PFSK-1 (cell line): ENCODE results near the gene SSH2.

ENCODE experiments used
- FOXP2 ChIP-seq: optimal IDR thresholded peaks from 2 replicates; pipeline ENCODE3; 2011; ENCODE audit warnings: borderline replicate concordance, control low read depth, inconsistent platforms; ENCODE audit not compliant: insufficient read depth; ENCODE audit errors: extremely low read length, extremely low read depth
- POLR2AphosphoS5 ChIP-seq: IDR thresholded peaks from 2 replicates; pipeline ENCODE4 v1.6.1; 2012; ENCODE audit warnings: low read depth, mild to moderate bottlenecking, control low read depth, low read length, moderate library complexity
- SIN3A ChIP-seq: IDR thresholded peaks from 2 replicates; pipeline ENCODE4 v1.6.1; 2012; ENCODE audit warnings: mild to moderate bottlenecking, low read length, moderate library complexity, borderline replicate concordance; ENCODE audit not compliant: insufficient read depth
- TAF1 ChIP-seq: IDR thresholded peaks from 2 replicates; pipeline ENCODE4 v1.6.1; 2012; ENCODE audit warnings: low read length, control low read depth, borderline replicate concordance; ENCODE audit not compliant: insufficient read depth
- TF ChIP-seq, protein P1 (sequence below), 2 experiments: IDR thresholded peaks; 2 replicates each; pipeline versions ENCODE4 v1.6.1 to v1.8.0; 2011 to 2012; ENCODE audit warnings: low read depth in 2 of 2, low read length in 2 of 2, control low read depth in 1 of 2, inconsistent platforms in 1 of 2, mild to moderate bottlenecking in 1 of 2, moderate library complexity in 1 of 2; ENCODE audit not compliant: insufficient read depth in 1 of 2

The SSH2 gene

DNA sequence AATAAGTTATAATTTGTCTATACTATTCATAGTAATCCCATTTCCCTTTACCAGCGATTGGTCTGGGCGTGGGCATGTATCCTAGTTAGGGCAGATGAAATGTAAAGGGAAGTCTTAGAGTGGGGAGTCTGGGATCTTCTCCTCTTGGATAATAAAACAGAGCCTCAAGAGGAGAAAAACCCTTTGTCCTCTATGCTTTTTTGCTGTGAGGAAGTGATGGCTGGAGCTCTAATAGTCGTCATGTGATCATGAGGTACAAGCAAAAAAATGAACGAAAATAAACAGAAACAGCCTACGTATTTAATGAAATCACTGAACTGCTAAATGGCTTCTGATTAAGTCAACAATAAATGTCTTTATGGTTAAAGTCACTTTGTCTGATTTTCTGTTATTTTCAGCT lies 38.2 kb upstream of the SSH2 start:
- TF ChIP-seq SIN3A (no peak), TAF1 (no peak), POLR2AphosphoS5 (no peak), FOXP2 (no peak)
- TF ChIP-seq, protein P1, sequence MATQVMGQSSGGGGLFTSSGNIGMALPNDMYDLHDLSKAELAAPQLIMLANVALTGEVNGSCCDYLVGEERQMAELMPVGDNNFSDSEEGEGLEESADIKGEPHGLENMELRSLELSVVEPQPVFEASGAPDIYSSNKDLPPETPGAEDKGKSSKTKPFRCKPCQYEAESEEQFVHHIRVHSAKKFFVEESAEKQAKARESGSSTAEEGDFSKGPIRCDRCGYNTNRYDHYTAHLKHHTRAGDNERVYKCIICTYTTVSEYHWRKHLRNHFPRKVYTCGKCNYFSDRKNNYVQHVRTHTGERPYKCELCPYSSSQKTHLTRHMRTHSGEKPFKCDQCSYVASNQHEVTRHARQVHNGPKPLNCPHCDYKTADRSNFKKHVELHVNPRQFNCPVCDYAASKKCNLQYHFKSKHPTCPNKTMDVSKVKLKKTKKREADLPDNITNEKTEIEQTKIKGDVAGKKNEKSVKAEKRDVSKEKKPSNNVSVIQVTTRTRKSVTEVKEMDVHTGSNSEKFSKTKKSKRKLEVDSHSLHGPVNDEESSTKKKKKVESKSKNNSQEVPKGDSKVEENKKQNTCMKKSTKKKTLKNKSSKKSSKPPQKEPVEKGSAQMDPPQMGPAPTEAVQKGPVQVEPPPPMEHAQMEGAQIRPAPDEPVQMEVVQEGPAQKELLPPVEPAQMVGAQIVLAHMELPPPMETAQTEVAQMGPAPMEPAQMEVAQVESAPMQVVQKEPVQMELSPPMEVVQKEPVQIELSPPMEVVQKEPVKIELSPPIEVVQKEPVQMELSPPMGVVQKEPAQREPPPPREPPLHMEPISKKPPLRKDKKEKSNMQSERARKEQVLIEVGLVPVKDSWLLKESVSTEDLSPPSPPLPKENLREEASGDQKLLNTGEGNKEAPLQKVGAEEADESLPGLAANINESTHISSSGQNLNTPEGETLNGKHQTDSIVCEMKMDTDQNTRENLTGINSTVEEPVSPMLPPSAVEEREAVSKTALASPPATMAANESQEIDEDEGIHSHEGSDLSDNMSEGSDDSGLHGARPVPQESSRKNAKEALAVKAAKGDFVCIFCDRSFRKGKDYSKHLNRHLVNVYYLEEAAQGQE (IDR thresholded peaks at IDR 0.05; ENCODE audit: insufficient read depth in 1 of 2, low read depth in 2 of 2, low read length in 2 of 2), result no peak

DNA sequence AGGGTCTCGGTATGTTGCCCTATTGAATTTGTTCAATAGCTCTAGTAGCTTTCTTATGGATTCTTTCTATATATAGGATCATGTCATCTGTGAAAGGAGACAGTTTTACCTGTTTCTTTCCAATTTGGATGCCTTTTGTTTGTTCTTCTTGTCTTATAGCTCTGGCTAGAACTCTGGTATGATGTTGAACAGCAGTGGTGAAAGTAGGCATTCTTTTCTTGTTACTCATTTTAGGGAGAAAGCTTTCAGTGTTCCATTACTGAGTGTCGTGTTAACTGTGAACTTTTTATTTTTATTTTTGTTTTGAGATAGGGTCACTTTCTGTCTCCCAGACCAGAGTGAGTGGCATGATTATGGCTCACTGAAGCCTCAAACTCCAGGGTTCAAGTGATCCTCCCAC lies 32.6 kb upstream of the SSH2 start:
- TF ChIP-seq TAF1, result no peak
- TF ChIP-seq SIN3A, result no peak
- TF ChIP-seq, protein P1 (IDR thresholded peaks at IDR 0.05; ENCODE audit: insufficient read depth in 1 of 2, low read depth in 2 of 2, low read length in 2 of 2), result no peak
- no peak for TF ChIP-seq FOXP2
- TF ChIP-seq POLR2AphosphoS5, result no peak

DNA sequence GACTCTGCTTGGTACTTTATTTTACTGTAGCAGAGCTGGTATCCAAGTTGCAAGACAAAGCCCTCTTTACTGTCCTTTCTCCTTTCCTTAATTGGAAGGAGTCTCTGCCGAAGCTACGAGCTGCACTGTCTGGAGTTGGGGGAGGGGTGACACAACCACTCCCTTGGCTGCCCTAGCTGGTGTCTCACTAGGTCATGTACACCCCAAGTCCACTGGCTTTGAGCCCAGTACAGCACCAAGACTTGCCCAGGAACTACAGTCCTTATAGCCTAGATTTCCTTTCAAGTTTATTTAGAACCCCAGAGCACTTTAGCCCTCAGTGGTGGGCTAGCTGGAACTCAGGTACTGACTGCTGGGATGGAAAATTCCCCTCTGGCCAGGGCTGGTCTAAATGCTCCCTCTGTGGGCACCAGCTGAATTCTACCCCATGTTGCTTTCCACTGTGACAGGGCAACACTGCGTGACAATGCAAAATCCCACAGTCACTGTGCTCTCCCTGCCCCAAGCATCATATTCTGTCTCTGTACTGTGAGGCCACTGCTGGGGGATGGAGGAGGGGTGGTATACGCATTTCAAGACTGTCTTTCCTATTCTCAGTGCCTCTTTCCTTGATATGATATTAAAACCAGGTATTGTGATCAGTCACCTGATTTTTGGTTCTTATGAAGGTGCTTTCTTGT lies 29.8 kb upstream of the SSH2 start:
- TF ChIP-seq SIN3A (no peak), FOXP2 (no peak), POLR2AphosphoS5 (no peak), TAF1 (no peak)
- TF ChIP-seq, protein P1 (IDR thresholded peaks at IDR 0.05; ENCODE audit: insufficient read depth in 1 of 2, low read depth in 2 of 2, low read length in 2 of 2), result no peak

DNA sequence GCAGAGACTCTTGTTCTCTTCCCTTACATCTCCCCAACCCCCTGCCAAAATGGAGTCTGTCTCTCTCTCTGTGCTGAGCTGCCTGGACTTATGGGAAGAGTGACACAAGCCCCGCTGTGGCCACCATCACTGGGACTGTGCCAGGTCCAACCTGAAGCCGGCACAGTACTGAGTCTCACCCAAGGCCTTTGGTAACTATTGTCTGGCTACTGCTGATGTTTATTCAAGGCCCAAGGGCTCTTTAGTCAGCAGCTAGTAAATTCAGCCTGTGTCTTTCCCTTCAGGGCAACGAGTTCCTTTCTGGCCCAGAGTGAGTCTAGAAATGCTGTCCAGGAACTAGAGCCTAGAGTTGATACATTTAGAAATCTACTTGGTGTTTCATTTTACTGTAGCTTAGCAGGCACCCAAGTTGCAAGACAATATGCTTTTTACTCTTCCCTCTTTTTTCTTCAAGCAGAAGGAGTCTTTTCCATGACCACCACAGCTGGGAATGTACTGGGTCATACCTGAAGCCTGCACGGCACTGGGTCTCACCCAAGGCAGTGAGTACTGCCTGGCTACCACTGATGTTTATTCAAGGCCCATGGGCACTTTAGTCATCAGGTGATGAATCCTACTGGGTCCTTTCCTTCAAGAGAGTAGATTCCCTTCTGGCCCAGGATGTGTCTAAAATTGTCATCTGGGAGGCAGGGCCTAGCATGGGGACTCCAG lies 29.1 kb upstream of the SSH2 start:
- TF ChIP-seq SIN3A, result no peak
- no peak for TF ChIP-seq TAF1
- TF ChIP-seq FOXP2, result no peak
- TF ChIP-seq POLR2AphosphoS5, result no peak
- TF ChIP-seq, protein P1 (IDR thresholded peaks at IDR 0.05; ENCODE audit: insufficient read depth in 1 of 2, low read depth in 2 of 2, low read length in 2 of 2), result no peak
